ENCODE measurements around the gene RASSF3.
"Not testable (repeated sequence)": the region's sequence is repeated elsewhere in the genome, so short reads cannot be mapped to it uniquely, and the experiment has no call there.

RASSF3 gene

GRCh38 chr12:64610079-64610659 lies at the start of gene RASSF3:
TSS of gene RASSF3 (plus strand) at chr12:64610495. CDS start at chr12:64610633, 138 bp downstream.
- peak; percentile 86 for DNase-seq (ENCODE audit: low spot score)

- DNase-seq (ENCODE audit: low spot score), result no peak
Observed at GRCh38 chr12:64561302-64562136, 48.8 kb upstream of the RASSF3 start.

- DNase-seq (ENCODE audit: low spot score), result no peak
Observed at GRCh38 chr12:64566122-64566521, 44.2 kb upstream of the RASSF3 start.

- no peak for DNase-seq (ENCODE audit: low spot score)
Observed at GRCh38 chr12:64566831-64567517, 43.3 kb upstream of the RASSF3 start.

GRCh38 chr12:64567570-64567969 lies 42.7 kb upstream of the RASSF3 start:
- DNase-seq (ENCODE audit: low spot score), result no peak

GRCh38 chr12:64568298-64568697 lies 42.0 kb upstream of the RASSF3 start:
- DNase-seq (ENCODE audit: low spot score), result no peak

GRCh38 chr12:64569923-64570691 lies 40.2 kb upstream of the RASSF3 start:
- DNase-seq (ENCODE audit: low spot score), result no peak

GRCh38 chr12:64571411-64571810 lies 38.9 kb upstream of the RASSF3 start:
- DNase-seq (ENCODE audit: low spot score), result no peak

- no peak for DNase-seq (ENCODE audit: low spot score)
Observed at GRCh38 chr12:64572241-64572640, 38.1 kb upstream of the RASSF3 start.

GRCh38 chr12:64574837-64575236 lies 35.5 kb upstream of the RASSF3 start:
- DNase-seq (ENCODE audit: low spot score), result no peak

GRCh38 chr12:64577046-64577445 lies 33.2 kb upstream of the RASSF3 start:
- no peak for DNase-seq (ENCODE audit: low spot score)

GRCh38 chr12:64578566-64578965 lies 31.7 kb upstream of the RASSF3 start:
- no peak for DNase-seq (ENCODE audit: low spot score)

GRCh38 chr12:64580681-64581080 lies 29.6 kb upstream of the RASSF3 start:
- no peak for DNase-seq (ENCODE audit: low spot score)

GRCh38 chr12:64582114-64582513 lies 28.2 kb upstream of the RASSF3 start:
- DNase-seq (ENCODE audit: low spot score), result no peak

- DNase-seq (ENCODE audit: low spot score), result no peak
Observed at GRCh38 chr12:64582862-64583261, 27.4 kb upstream of the RASSF3 start.

GRCh38 chr12:64583395-64583770 lies 26.9 kb upstream of the RASSF3 start:
- not testable (repeated sequence) for DNase-seq (ENCODE audit: low spot score)

GRCh38 chr12:64583771-64584421 lies 26.4 kb upstream of the RASSF3 start:
- no peak for DNase-seq (ENCODE audit: low spot score)

GRCh38 chr12:64585104-64585503 lies 25.2 kb upstream of the RASSF3 start:
- DNase-seq (ENCODE audit: low spot score), result no peak

- DNase-seq (ENCODE audit: low spot score), result no peak
Observed at GRCh38 chr12:64587447-64587846, 22.8 kb upstream of the RASSF3 start.

GRCh38 chr12:64590183-64590582 lies 20.1 kb upstream of the RASSF3 start:
- no peak for DNase-seq (ENCODE audit: low spot score)

- no peak for DNase-seq (ENCODE audit: low spot score)
Observed at GRCh38 chr12:64595863-64596793, 14.2 kb upstream of the RASSF3 start.

Data from kidney tubule cell (primary cell).